H1 (cell line): Measurements from ENCODE around the gene SPTLC3. TPM values are rescaled to one million over a fixed set of nuclear protein-coding genes. Genes with fewer than 3 reads are reported as not detected.
A peak's percentile ranks its signal among the peaks of the same experiment; 100 is the strongest.

Experiments used
- CTCF ChIA-PET: fragments of 300-600 bp; sonication (Branson Sonifier 250); formaldehyde crosslinking; loops from one replicate; lab custom pipeline; 2021; ENCODE audit not compliant: partially characterized antibody; lab: Charles Lee
- POLR2A ChIA-PET: fragments of 300-600 bp; sonication (Branson Sonifier 250); formaldehyde crosslinking; loops from one replicate; lab custom pipeline; 2021; ENCODE audit warnings: inconsistent platforms; ENCODE audit not compliant: partially characterized antibody; lab: Charles Lee
- DNase-seq, 2 experiments: peaks; one replicate each; pipeline versions ENCODE4 v3.0.0 to v3.0.0-alpha.2; 2010 to 2022; ENCODE audit warnings: low spot score in 2 of 2, low read depth in 1 of 2, mixed read lengths in 1 of 2
- FAIRE-seq: peaks from 2 replicates; lab custom pipeline; 2011; peaks lifted over from hg19 to GRCh38; lab: Jason Lieb, UNC
- H2AFZ ChIP-seq: 2 replicates; pipeline ENCODE4 v1.8.1; 2012; ENCODE audit warnings: low read length, inconsistent platforms
- H2AK5ac ChIP-seq: 2 replicates; pipeline ENCODE4 v1.6.1; 2013; ENCODE audit warnings: low read depth, low read length
- H2BK120ac ChIP-seq: replicated peaks from 2 replicates; pipeline ENCODE3; 2013; ENCODE audit warnings: low read depth, low read length, inconsistent platforms
- H2BK12ac ChIP-seq: 2 replicates; pipeline ENCODE4 v1.6.1; 2013; ENCODE audit warnings: low read depth, low read length
- H2BK15ac ChIP-seq: 2 replicates; pipeline ENCODE4 v1.6.1; 2013; ENCODE audit warnings: low read length
- H2BK20ac ChIP-seq: 2 replicates; pipeline ENCODE4 v1.6.1; 2013; ENCODE audit warnings: low read length
- H2BK5ac ChIP-seq: 2 replicates; pipeline ENCODE4 v1.6.1; 2013; ENCODE audit warnings: low read depth, low read length
- H3K14ac ChIP-seq: 2 replicates; pipeline ENCODE4 v1.6.1; 2013; ENCODE audit warnings: inconsistent platforms; ENCODE audit not compliant: insufficient read length
- H3K18ac ChIP-seq: 2 replicates; pipeline ENCODE4 v1.6.1; 2013; ENCODE audit warnings: low read length; ENCODE audit errors: extremely low read depth
- H3K23ac ChIP-seq: 2 replicates; pipeline ENCODE4 v1.6.1; 2013; ENCODE audit warnings: inconsistent platforms; ENCODE audit not compliant: insufficient read length
- H3K23me2 ChIP-seq: 2 replicates; pipeline ENCODE4 v1.6.1; 2013; ENCODE audit warnings: low read depth, low read length
- H3K27ac ChIP-seq: 2 replicates; pipeline ENCODE4 v1.6.1; 2011; ENCODE audit warnings: low read depth, low read length, inconsistent platforms
- H3K27me3 ChIP-seq, 4 experiments: replicated peaks in 1 of 4; 1 replicate in 1 of 4; 2 replicates in 3 of 4; pipeline versions ENCODE4 v1.6.1 to v1.8.1; 2011 to 2013; ENCODE audit warnings: low read length in 3 of 4, mild to moderate bottlenecking in 3 of 4, inconsistent platforms in 2 of 4, mixed read lengths in 2 of 4, moderate library complexity in 1 of 4; ENCODE audit not compliant: control insufficient read depth in 3 of 4, insufficient read depth in 3 of 4; ENCODE audit errors: extremely low read depth in 1 of 4
- H3K36me3 ChIP-seq, 4 experiments: 2 replicates each; pipeline versions ENCODE4 v1.6.1 to v1.8.1; 2011 to 2013; ENCODE audit warnings: mild to moderate bottlenecking in 4 of 4, low read length in 3 of 4, moderate library complexity in 2 of 4, control low read depth in 1 of 4, inconsistent platforms in 1 of 4; ENCODE audit not compliant: insufficient read depth in 4 of 4, control insufficient read depth in 2 of 4
- H3K4ac ChIP-seq: replicated peaks from 2 replicates; pipeline ENCODE3; 2013; ENCODE audit warnings: low read length, low read depth, mixed read lengths, inconsistent platforms; ENCODE audit not compliant: insufficient read length
- H3K4me1 ChIP-seq, 4 experiments: replicated peaks in 1 of 4; 1 replicate in 1 of 4; 2 replicates in 3 of 4; pipeline versions ENCODE4 v1.6.1 to v1.8.1; 2011 to 2013; ENCODE audit warnings: low read length in 3 of 4, inconsistent platforms in 2 of 4, mixed read lengths in 1 of 4; ENCODE audit not compliant: insufficient read depth in 4 of 4, control insufficient read depth in 3 of 4
- H3K4me2 ChIP-seq, 2 experiments: 2 replicates each; pipeline versions ENCODE4 v1.6.1 to v1.8.1; 2011 to 2013; ENCODE audit warnings: low read depth in 2 of 2, low read length in 2 of 2, control low read depth in 1 of 2, inconsistent platforms in 1 of 2, mild to moderate bottlenecking in 1 of 2; ENCODE audit not compliant: insufficient read depth in 1 of 2
- H3K4me3 ChIP-seq, 4 experiments: fragments of 200-600, 300-600 bp in 1 of 4; sonication (generic), shearing (Covaris generic), sonication (Bioruptor Twin) in 1 of 4; 2 replicates each; pipeline versions ENCODE4 v1.5.1 to v1.8.1; 2011 to 2016; ENCODE audit warnings: low read length in 4 of 4, low read depth in 3 of 4, control low read depth in 2 of 4, inconsistent platforms in 2 of 4, mild to moderate bottlenecking in 2 of 4, mixed read lengths in 1 of 4, moderate library complexity in 1 of 4; ENCODE audit not compliant: insufficient read depth in 2 of 4; ENCODE audit errors: extremely low read depth in 1 of 4
- H3K56ac ChIP-seq: replicated peaks from 2 replicates; pipeline ENCODE3; 2013; ENCODE audit warnings: low read depth, mild to moderate bottlenecking, mixed read lengths, low read length, inconsistent platforms; ENCODE audit not compliant: insufficient read length
- H3K79me1 ChIP-seq: 2 replicates; pipeline ENCODE4 v1.6.1; 2013; ENCODE audit warnings: low read depth, low read length, control low read depth
- H3K79me2 ChIP-seq, 2 experiments: 2 replicates each; pipeline versions ENCODE4 v1.6.1 to v1.8.1; 2012 to 2013; ENCODE audit warnings: low read length in 2 of 2, mild to moderate bottlenecking in 2 of 2, inconsistent platforms in 1 of 2; ENCODE audit not compliant: insufficient read depth in 2 of 2, control insufficient read depth in 1 of 2
- H3K9ac ChIP-seq, 4 experiments: replicated peaks in 1 of 4; 1 replicate in 1 of 4; 2 replicates in 3 of 4; pipeline versions ENCODE4 v1.6.1 to v1.8.1; 2011 to 2013; ENCODE audit warnings: low read depth in 3 of 4, low read length in 3 of 4, control low read depth in 2 of 4, mild to moderate bottlenecking in 2 of 4, moderate library complexity in 2 of 4, inconsistent platforms in 1 of 4; ENCODE audit errors: extremely low read depth in 1 of 4
- H3K9me3 ChIP-seq, 2 experiments: 2 replicates each; pipeline versions ENCODE4 v1.6.1 to v1.8.1; 2012 to 2013; ENCODE audit warnings: mild to moderate bottlenecking in 2 of 2, moderate library complexity in 2 of 2, control low read depth in 1 of 2, inconsistent platforms in 1 of 2, low read depth in 1 of 2, low read length in 1 of 2, mixed read lengths in 1 of 2; ENCODE audit not compliant: insufficient read depth in 2 of 2
- H4K20me1 ChIP-seq, 2 experiments: replicated peaks in 1 of 2; 2 replicates each; pipeline versions ENCODE3 to v1.8.1; 2011 to 2013; ENCODE audit warnings: inconsistent platforms in 2 of 2, low read length in 2 of 2, mild to moderate bottlenecking in 1 of 2; ENCODE audit not compliant: insufficient read depth in 2 of 2, control insufficient read depth in 1 of 2
- H4K5ac ChIP-seq: 2 replicates; pipeline ENCODE4 v1.6.1; 2013; ENCODE audit warnings: low read length, low read depth, mixed read lengths, inconsistent platforms; ENCODE audit not compliant: insufficient read length
- H4K8ac ChIP-seq: 2 replicates; pipeline ENCODE4 v1.8.0; 2013; ENCODE audit warnings: mild to moderate bottlenecking, moderate library complexity, low read length, inconsistent platforms; ENCODE audit not compliant: insufficient read depth; ENCODE audit errors: extremely low read depth
- H4K91ac ChIP-seq: replicated peaks from 2 replicates; pipeline ENCODE3; 2013; ENCODE audit warnings: low read length, mixed read lengths, inconsistent platforms; ENCODE audit not compliant: insufficient read length
- JUND ChIP-seq: IDR thresholded peaks from 2 replicates; pipeline ENCODE4 v1.6.1; 2011; ENCODE audit warnings: mild to moderate bottlenecking, improper control_type of control experiment, low read length
- WGBS, 2 experiments: shearing (Covaris generic) in 1 of 2; methylation state at CpG; one replicate each; pipeline versions ENCODE4 v1.1.6 to v1.1.7; 2013 to 2015; ENCODE audit warnings: low lambda C conversion rate in 2 of 2, mixed read lengths in 2 of 2, inconsistent platforms in 1 of 2, low coverage in 1 of 2, missing lambda C conversion rate in 1 of 2; ENCODE audit not compliant: insufficient replicate concordance in 2 of 2, insufficient coverage in 1 of 2, insufficient read length in 1 of 2; ENCODE audit errors: extremely low coverage in 1 of 2, missing lambda C conversion rate in 1 of 2; 5-methylcytosine and 5-hydroxymethylcytosine counted together
- polyA plus RNA-seq, 7 experiments: library from polyadenylated mRNA; depleted of rRNA in 3 of 7; stranded (reverse) in 5 of 7; unstranded in 2 of 7; fragments of >200 nt in 5 of 7; fragments of 200-250 nt in 2 of 7; gene quantifications; 1 replicate in 5 of 7; 2 replicates in 1 of 7; 4 replicates in 1 of 7; pipeline versions ENCODE4 v1.2.1 to v1.2.3, GENCODE V29; 2011 to 2013; ENCODE audit warnings: missing spikeins in 2 of 7, mixed read lengths in 2 of 7
- total RNA-seq: library from RNA; stranded (reverse); fragmentation: NEBNext Ultra II Directional; extraction: Animal tissue kit (Norgen Biotek cat#: 25700); gene quantifications from 2 replicates; pipeline ENCODE4 v1.2.1, GENCODE V29; 2021

Gene SPTLC3
- total and polyA plus RNA-seq, 2 of the 8 experiments (the other 6 are each of a cell fraction or from before 2014, with no cell fraction given), result 0.23 to 0.82 TPM

DNA sequence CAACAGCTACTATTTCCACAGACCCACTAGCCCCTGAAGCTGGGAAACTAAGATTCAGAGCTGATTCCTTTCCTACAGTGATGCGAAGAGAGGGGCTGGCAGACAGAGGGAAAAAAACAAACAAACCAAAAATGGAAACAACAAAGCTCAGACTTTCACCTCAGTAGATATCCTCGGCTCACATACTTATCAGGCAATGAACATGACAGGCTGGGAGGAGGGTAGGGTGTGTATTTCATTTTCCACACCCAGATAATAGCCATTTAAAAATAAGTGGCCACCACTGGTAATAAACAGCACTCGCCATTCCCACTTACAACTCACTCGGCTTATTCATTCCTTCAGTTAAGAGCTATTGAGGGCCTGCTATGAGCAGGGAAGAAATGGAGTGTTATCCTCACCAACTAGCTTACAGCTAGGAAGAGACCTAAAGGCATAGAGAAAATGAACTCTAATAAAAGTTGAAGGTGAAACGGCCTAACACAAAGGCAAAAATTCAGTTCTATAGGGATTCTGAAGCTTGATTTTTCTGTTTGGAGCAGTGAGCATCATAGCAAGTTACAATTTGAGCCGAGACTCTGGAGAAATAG lies 32.0 kb upstream of the SPTLC3 start:
- Histone ChIP-seq H3K9me3 (no peaks in the 10 kb centered on the region), H3K36me3 (no peaks in the 10 kb centered on the region), H3K18ac (no peak overlapping the region; the same call in 1 of the 2 replicates), H2BK20ac (no peak overlapping the region), H3K14ac (no peak overlapping the region), H3K4ac (no peak overlapping the region), H2BK12ac (no peak overlapping the region), H3K4me2 (no peak overlapping the region), H2BK120ac (no peak overlapping the region), H4K20me1 (no peaks in the 10 kb centered on the region), H2AK5ac (no peak overlapping the region), H4K8ac (no peak overlapping the region), H2BK15ac (no peak overlapping the region), H2AFZ (peak overlapping the region; percentile 74), H4K5ac (no peak overlapping the region), H3K4me3 (no peak overlapping the region), H3K79me1 (no peaks in the 10 kb centered on the region), H3K27me3 (no peaks in the 10 kb centered on the region), H3K23me2 (peaks cover 2% of the 10 kb centered on the region; the same call in 1 of the 2 replicates), H3K9ac (no peak overlapping the region), H3K23ac (no peak overlapping the region), H4K91ac (no peak overlapping the region), H3K27ac (no peak overlapping the region), H2BK5ac (no peak overlapping the region), H3K79me2 (no peaks in the 10 kb centered on the region), H3K56ac (no peak overlapping the region), H3K4me1 (no peaks in the 10 kb centered on the region)
- WGBS, 2 experiments, result 82% methylated on average over 6 of the region's 6 CpGs; no CpG with 5 or more reads in 1 of the 2 experiments
- TF ChIP-seq JUND, result no peak
- ChIA-PET POLR2A (interaction anchor here (0.6 kb wide), 2 partner anchors 224 to 991 kb away, joined by 3 read pairs; no protein-coding TSS in a partner anchor), CTCF (interaction anchor here (0.8 to 1.7 kb wide), 7 partner anchors 10 to 285 kb away, joined by 3 to 5 read pairs (median 4); partner anchors contain the start of gene SPTLC3)
- FAIRE-seq (no peak), DNase-seq (no peak)
